NCI-H2171 treated with DMSO at 0.1 percent for 48 hours (cell line): ENCODE measurements around the gene NUP93.

ENCODE experiments used
- DNase-seq: peaks from one replicate; lab custom pipeline; 2025; lab: John Stamatoyannopoulos, UW

Gene NUP93

DNA sequence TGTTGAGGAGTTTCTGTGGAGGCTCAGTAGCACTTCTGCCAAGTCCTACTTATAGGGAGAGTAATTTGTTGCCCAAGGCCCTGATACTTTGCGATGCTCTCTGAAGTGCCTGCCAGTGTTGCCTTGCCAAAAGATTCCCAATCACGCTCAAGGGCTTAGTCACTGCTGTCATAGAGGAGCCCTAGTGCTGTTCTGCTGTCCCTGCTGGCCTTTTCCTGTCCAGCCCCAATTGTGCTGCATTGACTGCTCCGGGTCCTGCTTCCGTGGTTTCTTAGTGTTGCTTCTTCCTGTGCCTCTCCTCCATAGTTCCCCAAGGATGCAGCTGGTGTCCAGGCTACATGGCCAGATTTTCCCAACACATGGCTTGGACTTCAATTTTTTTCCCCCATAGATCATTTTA is 13.9 kb downstream of the NUP93 start:
- DNase-seq = no peak

DNA sequence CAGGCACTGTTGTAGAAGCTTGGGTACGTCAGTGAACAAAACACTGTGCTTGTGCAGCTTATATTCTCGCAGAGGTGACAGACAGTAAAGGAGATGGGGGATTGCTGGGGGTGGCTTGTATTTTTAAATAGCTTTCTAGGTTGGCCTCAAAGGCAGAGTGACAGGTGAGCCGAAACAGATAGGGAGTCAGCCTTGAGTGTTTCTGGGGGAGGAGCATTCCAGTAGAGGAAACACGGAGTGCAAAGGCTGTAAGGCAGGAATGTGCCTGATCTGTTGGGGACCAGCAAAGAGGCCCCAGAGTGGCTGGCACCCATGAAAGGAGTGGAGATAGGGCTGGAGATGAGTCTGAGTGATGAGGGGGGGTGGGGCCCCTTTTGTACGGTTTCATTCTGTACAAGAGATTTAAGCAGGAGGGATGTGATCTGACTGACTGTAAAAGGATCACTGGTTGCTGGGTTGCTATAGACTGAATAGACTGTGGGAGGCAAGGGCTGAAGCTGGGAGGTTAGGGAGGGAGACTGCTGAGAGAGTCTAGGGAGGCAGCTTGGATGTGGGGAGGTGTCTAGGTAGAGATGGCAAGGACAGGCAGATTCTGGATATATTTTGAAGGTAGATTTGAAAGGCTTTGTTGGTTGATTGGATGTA is 15.2 kb downstream of the NUP93 start:
- DNase-seq = peak; percentile 30

- peak; percentile 58 for DNase-seq
Measured at GRCh38 chr16:56747486-56748045, 17.6 kb downstream of the NUP93 start.

- DNase-seq = peak; percentile 87
Measured at GRCh38 chr16:56748191-56748590, 18.3 kb downstream of the NUP93 start.

- DNase-seq = no peak
Measured at GRCh38 chr16:56748826-56749225, 18.9 kb downstream of the NUP93 start.

DNA sequence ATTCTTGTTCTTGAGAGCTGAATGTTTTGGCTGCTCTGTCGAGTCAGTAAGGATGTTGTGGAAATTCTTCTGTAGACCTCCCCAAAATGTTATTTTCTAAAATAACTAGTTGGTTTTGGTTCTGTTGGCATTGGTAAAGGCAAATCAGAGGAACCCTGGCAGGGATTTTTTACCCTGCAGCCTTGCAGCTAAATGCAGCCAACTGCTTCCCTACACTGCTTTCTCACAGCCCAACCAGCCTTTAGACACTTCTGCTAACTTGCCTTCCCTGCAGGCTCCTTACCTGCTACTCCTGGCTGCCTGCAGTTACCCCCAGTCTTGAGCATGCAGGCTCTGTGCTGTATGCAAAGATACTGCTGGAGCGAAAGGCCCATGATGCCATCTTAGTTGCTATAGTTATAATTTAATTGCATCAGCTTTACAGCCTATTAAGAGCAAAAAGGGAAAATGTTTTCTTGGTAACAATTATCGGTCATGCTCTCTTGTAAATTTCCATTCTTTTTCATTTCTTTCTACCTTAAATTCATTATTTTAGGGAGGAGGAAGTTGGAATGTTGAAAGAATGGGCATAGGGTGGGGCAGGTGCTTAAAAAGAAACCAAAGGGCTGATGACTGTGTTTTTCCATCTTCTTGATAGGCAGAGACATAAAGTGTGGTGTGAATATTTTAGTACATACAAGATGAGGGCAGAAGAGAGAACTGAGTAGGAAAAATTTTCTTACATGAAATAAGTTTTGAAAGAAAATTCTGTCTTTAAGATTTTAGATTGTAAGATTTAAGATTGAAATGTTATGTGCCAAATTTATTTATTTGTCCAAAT is 20.0 kb downstream of the NUP93 start:
- DNase-seq = no peak

- DNase-seq = no peak
Measured at GRCh38 chr16:56753410-56753809, 23.5 kb downstream of the NUP93 start.

GRCh38 chr16:56755038-56755437 is 25.1 kb downstream of the NUP93 start:
- no peak for DNase-seq

DNA sequence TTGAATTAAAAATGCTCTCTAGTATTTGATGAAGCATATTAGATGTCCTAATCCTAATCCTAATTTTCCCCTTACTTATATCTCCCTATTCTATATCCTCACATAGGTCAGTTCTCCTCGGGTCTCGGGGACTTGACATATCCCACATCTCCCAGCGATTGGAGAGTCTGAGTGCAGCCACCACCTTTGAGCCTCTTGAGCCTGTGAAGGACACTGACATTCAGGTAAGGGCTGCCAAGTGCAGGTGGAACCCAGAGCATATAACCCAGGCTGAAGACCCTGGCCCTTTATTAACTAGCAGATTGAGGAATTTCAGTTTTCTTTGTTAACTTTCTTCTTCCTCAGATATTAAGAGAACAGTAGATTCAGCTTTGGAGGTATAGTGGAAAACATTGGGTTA is 28.5 kb downstream of the NUP93 start:
- DNase-seq = no peak

DNA sequence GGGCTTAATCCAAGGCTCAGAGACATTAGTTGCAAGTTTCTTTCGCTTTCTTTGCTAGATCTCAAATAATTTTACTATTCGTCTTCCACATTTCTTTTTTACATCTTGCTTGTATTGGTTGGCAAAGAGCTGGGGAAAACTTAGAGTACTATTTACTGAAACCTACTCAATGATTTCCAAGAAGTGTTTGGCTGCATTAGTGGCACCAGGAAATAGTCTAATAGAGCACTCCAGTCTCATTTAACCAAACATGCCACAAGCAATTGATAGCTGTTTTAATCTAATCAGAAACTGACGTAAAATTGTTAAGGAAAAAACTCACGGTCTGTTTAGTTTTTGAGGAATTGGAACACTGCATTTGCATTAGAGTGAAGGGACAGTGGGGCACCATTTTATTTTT is 29.0 kb downstream of the NUP93 start:
- DNase-seq = no peak

DNA sequence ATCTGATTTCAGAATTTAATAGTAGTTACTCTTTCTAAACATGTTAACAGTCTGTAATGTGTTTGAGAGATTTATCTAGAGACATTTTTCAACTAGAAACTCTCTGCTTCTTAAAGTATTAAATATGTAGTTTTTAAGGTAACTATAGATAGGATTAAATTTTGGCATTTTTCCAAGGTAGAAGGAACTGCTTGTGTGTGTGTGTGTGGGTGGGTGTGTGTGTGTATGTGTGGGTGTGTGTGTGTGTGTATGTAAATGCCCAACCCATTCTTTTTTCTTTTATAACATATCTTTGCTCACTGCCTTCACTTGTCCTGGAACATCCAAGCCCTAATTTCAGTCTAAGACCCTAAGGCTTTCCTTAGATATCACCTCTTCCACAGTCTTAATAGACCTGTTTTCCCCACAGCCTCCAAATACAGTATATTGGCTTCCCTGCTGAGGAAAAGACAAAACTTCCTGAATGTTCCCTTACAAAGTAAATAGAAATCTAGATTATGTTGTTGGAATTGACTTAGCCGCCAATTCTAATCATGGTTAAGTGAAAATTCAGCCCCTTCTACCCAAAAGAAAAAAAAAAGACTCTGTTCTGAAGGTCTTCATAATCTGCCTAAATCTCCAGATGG is 33.5 kb downstream of the NUP93 start:
- DNase-seq = no peak

DNA sequence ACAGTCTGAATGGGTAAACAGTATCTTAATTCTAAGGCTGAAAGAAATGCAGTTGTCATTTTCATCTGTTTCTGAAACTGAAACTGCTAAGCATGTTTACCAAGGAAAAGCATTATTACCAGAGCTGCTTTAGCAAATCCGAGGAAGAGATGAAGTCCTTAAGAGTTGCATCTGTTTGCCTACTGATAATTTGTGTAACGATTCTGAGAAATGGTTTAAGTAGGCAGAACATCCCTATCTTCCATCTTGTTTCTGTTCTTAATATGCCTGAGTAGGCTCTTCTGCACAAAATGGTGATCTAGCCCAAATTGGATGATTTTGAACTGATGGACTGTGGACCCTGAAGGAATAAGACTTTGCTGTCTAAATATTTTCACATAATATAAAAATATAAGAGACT is 34.9 kb downstream of the NUP93 start:
- DNase-seq = no peak

- no peak for DNase-seq
Measured at GRCh38 chr16:56765949-56766348, 36.0 kb downstream of the NUP93 start.

- DNase-seq = no peak
Measured at GRCh38 chr16:56767024-56767423, 37.1 kb downstream of the NUP93 start.

DNA sequence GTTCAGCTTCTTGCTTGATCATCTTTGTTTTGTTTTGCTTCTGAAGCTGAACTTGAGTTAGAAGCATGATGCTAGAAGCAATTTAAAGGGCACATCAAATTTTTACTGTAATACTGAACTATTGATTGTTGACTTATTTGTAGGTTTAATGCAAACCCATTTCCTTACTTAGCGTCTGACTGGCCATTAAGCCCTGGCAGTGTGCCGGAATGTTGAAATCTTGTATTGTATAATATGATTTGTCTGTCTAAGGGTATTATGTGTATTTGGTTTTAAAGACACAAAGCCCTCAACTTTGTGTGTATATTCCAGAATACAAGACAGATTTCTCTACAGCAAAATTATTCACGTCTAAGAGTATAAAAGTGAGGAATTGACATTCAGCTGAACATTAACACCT is 39.7 kb downstream of the NUP93 start:
- no peak for DNase-seq

- no peak for DNase-seq
Measured at GRCh38 chr16:56771558-56772279, 41.8 kb downstream of the NUP93 start.

DNA sequence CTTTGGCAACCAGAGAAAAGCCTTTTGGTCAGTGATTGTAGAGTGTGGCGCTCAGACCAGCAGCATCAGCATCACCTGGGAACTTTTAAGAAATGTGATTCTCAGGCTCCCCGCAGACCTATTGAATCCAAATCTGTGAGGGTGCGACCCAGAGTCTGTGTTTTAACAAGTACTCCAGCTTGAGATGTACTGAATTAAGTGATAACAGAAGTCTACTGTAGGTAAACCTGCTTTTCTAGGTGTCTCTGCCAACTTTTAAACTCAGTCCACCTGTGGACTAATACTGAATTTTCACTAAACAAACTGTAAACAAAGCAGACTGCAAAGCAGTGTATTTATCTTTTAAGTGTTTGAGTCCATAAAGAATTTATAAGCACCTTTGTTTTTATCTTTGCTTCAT is 43.6 kb downstream of the NUP93 start:
- DNase-seq = no peak

DNA sequence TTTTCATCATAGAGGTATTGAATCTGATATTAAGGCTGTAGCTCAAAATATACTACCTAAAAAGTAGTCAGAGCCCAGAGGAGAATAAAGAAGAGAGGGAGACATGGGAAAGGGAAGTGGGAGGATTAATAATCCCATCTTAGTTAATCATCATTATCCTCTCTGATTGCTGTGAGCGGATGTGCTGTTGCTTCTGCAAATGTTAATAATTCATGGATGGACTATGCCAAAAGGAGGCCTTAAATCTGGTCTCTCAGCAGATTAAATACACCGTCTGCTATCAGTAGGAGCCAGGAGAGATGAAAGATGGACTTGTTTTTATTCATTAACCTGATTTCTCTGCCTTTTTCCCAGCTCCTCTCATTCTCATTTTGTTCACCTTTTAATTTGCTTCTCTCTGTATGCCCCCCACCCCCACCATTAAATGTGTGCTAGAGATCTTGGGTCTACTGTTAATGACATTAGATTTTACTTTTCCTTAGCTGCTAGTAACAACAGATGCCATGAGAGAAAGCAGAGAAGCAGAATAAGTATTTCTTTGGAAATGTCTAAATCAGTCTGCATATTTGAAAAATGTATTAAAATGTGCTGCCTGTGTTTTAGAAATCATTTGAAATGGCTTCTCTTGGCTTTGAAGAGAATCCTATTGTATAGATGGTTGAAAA is 44.2 kb downstream of the NUP93 start:
- DNase-seq = no peak

DNA sequence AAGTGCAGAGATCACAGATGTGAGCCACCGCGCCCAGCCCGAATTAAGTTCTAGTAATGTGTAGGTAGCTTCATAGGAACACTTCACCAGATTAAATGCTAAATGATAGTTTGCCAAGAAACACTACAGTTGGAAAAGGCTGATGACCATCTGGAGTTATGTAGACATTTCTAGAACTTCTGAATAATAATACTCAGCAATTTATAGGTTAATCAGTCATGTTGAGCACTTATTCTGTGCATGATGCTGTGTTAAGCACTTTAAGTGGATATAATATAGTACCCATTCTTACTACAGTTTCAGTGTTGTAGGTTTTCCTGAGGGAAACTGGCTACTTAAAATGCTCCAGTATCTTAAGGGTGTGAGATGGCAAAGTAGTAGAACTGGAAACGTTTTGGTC is 45.2 kb downstream of the NUP93 start:
- DNase-seq = no peak

DNA sequence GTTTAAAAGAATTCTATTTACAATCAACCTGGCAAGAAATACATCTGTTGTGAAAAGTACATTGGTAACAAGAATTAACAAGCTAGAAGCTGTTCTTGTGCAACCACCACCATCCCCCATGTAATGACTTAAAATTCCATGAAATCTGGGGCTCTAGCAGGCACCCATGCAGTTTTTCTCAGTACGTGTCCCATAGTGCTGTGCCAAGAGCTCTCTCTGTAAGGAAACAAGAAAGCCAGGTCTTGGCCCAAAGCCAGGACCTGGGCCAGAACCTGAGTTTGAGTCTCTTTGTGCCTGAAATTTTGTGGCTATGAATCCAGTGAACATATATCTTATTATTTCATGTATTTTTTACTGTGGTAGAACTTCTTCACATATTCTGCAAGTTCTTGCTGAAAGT is 46.6 kb downstream of the NUP93 start:
- no peak for DNase-seq

DNA sequence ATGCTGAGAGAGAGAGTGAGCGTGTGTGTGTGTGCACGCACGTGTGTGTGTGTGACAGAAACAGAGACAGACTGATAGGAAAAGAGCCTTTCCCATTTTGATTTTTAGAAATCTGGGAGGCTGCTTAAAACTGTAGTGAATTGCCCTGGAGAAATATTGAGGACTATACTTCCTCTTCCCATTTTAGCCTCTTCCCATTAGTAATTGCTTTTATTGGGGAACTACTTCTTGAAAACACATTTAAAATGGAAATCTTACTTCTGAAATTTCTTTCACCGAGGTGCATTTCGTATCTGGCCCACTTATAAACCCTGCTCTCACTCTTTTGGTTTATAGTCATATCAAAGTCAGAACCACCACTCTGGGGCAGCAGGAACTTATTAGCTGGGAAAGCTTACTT is 47.1 kb downstream of the NUP93 start:
- no peak for DNase-seq

GRCh38 chr16:56777482-56777881 is 47.6 kb downstream of the NUP93 start:
- no peak for DNase-seq
